Spleen (tissue), 11 donors: ENCODE data around the gene FGF8. TPM values are rescaled to one million over a fixed set of nuclear protein-coding genes. Genes with fewer than 3 reads are reported as not detected.

ENCODE experiments used
- DNase-seq: peaks from one replicate; pipeline ENCODE4 v3.0.0-alpha.2; 2020
- H3K27ac ChIP-seq, 8 donors: fragments of 200-600 bp; sonication (generic) in 7 of 8; 1 replicate in 4 of 8; 2 replicates in 4 of 8; pipeline versions ENCODE4 v1.5.0 to v1.8.0; 2016 to 2021; ENCODE audit warnings: inconsistent platforms in 4 of 8, mild to moderate bottlenecking in 4 of 8, moderate library complexity in 1 of 8
- H3K27me3 ChIP-seq, 7 donors: fragments of 200-600 bp; sonication (generic) in 6 of 7; replicated peaks in 1 of 7; 1 replicate in 4 of 7; 2 replicates in 3 of 7; pipeline versions ENCODE4 v1.5.0 to v1.8.0; 2016 to 2021; ENCODE audit warnings: inconsistent platforms in 3 of 7, mild to moderate bottlenecking in 1 of 7
- H3K36me3 ChIP-seq, 6 donors: fragments of 200-600 bp; sonication (generic) in 5 of 6; 1 replicate in 4 of 6; 2 replicates in 2 of 6; pipeline versions ENCODE4 v1.5.0 to v1.8.0; 2016 to 2021; ENCODE audit warnings: inconsistent platforms in 2 of 6
- H3K4me1 ChIP-seq, 6 donors: fragments of 200-600 bp; sonication (generic) in 5 of 6; 1 replicate in 3 of 6; 2 replicates in 3 of 6; pipeline versions ENCODE4 v1.5.0 to v1.8.0; 2016 to 2021; ENCODE audit warnings: inconsistent platforms in 3 of 6
- H3K4me3 ChIP-seq, 8 donors: fragments of 200-600 bp; sonication (generic) in 7 of 8; 1 replicate in 4 of 8; 2 replicates in 4 of 8; pipeline versions ENCODE4 v1.5.0 to v1.8.0; 2016 to 2021; ENCODE audit warnings: inconsistent platforms in 4 of 8, mild to moderate bottlenecking in 4 of 8, moderate library complexity in 2 of 8
- H3K9me3 ChIP-seq, 8 donors: fragments of 200-600 bp; sonication (generic) in 7 of 8; 1 replicate in 4 of 8; 2 replicates in 4 of 8; pipeline versions ENCODE4 v1.5.0 to v1.8.0; 2016 to 2021; ENCODE audit warnings: inconsistent platforms in 4 of 8
- POLR2A ChIP-seq, 3 donors: fragments of 450-650 bp; IDR thresholded peaks; one replicate each; pipeline ENCODE4 v1.5.1; 2017; ENCODE audit warnings: antibody characterized with exemption in 3 of 3, mild to moderate bottlenecking in 1 of 3
- POLR2AphosphoS5 ChIP-seq, 3 donors: sonication (generic); formaldehyde crosslinking; IDR thresholded peaks; one replicate each; pipeline ENCODE4 v1.5.1; 2017; ENCODE audit warnings: antibody characterized with exemption in 3 of 3
- WGBS, 5 donors: extraction: QIAGEN DNeasy Blood & Tissue Kit in 3 of 5; methylation state at CpG; one replicate each; pipeline versions ENCODE4 v1.1.5 to v1.1.7; 2013 to 2018; 5-methylcytosine and 5-hydroxymethylcytosine counted together
- intact Hi-C: fragments of 100-400 bp; cut with DNase I; formaldehyde crosslinking; loops from one replicate; pipeline ENCODE4 v1.15.0; 2023; ENCODE audit warnings: low total_unique reads
- polyA plus RNA-seq, 3 donors: library from polyadenylated mRNA; stranded (reverse); fragments of 200-250 nt; gene quantifications; one replicate each; pipeline ENCODE4 v1.2.1, GENCODE V29; 2013
- total RNA-seq, 7 donors: library from RNA; depleted of rRNA in 3 of 7; stranded (reverse); fragments of >200 nt in 3 of 7; fragmentation: NEBNext Ultra II Directional in 4 of 7; extraction: Animal tissue kit (Norgen Biotek cat#: 25700) in 4 of 7; gene quantifications; one replicate each; pipeline versions ENCODE4 v1.1.0 to v1.2.1, GENCODE V29; 2016 to 2021
- TF ChIP-seq, protein P1 (sequence below), 11 experiments: fragments of 200-600 bp in 7 of 11; fragments of 450-650 bp in 4 of 11; sonication (generic) in 4 of 11; IDR thresholded peaks in 8 of 11; conservative IDR thresholded peaks in 3 of 11; 1 replicate in 7 of 11; 2 replicates in 4 of 11; pipeline versions ENCODE4 v1.4.0 to v1.8.0; 2016 to 2021; ENCODE audit warnings: antibody characterized with exemption in 11 of 11, inconsistent platforms in 4 of 11, mild to moderate bottlenecking in 1 of 11
- donor health status: healthy with polysubstance abuse.
- donor health status: DM: no; HTN: no; CAD: no; lungs with moderate emphysema.
- donor health status: DM: no; HTN: no; CAD: no.
- donor health status: Bipolar disorder and iron deficiency.
- donor health status: healthy.
- donor health status: DM: no; HTN: no; CAD: no.
- donor health status: DM: yes; HTN: yes; CAD: no.

Gene FGF8
- total and polyA plus RNA-seq, 10 donors, result 0.11 TPM; not detected in 8

DNA sequence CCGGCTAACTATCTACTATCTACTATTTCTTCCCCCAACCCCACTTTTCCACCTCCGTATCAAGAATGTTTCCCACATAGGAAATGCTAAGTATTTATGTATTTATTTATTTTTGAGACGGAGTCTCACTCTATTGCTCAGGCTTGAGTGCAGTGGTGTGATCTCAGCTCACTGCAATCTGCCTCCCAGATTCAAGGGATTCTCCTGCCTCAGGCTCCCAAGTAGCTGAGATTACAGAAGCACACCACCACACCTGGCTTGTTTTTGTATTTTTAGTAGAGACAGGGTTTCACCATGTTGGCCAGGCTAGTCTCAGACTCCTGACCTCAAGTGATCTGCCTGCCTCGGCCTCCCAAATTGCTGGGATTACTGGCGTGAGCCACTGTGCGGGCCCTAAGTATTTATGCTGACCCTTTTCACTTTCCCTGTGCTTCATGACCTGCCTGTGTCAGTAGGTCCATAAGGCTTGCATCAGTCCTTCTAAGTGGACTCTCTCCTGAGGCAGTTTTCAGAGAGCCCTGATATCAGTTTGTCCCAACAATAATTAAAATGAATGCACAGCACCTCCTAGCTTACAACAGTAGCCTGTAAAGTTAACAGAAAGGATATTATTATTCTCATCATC lies 55.2 kb downstream of the FGF8 start:
- no peaks in the 10 kb centered on the region for H3K9me3 ChIP-seq
- H3K27ac ChIP-seq, result no peak overlapping the region
- no peak overlapping the region for H3K4me3 ChIP-seq
- 87 to 93% (median 91%) methylated on average over 6 of the region's 6 CpGs for WGBS, 5 donors
- no peaks in the 10 kb centered on the region for H3K36me3 ChIP-seq
- DNase-seq, result no peak
- no peaks in the 10 kb centered on the region for H3K4me1 ChIP-seq
- intact Hi-C loops, result no loop called here
- TF ChIP-seq POLR2A (IDR thresholded peaks at IDR 0.05) (no peak), POLR2AphosphoS5 (IDR thresholded peaks at IDR 0.05) (no peak)
- TF ChIP-seq, protein P1, sequence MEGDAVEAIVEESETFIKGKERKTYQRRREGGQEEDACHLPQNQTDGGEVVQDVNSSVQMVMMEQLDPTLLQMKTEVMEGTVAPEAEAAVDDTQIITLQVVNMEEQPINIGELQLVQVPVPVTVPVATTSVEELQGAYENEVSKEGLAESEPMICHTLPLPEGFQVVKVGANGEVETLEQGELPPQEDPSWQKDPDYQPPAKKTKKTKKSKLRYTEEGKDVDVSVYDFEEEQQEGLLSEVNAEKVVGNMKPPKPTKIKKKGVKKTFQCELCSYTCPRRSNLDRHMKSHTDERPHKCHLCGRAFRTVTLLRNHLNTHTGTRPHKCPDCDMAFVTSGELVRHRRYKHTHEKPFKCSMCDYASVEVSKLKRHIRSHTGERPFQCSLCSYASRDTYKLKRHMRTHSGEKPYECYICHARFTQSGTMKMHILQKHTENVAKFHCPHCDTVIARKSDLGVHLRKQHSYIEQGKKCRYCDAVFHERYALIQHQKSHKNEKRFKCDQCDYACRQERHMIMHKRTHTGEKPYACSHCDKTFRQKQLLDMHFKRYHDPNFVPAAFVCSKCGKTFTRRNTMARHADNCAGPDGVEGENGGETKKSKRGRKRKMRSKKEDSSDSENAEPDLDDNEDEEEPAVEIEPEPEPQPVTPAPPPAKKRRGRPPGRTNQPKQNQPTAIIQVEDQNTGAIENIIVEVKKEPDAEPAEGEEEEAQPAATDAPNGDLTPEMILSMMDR (IDR thresholded peaks at IDR 0.05 in 8 of 11, conservative IDR thresholded peaks at IDR 0.05 in 3 of 11), result no peak
- peaks cover 0 to 2% (median 0%) of the 10 kb centered on the region in 7 donors for H3K27me3 ChIP-seq

Other genes starting within 250 kb of the FGF8 start
- 10 to 100 TPM; 27.6 to 36.7 (median 28.9) TPM for gene POLL, start 187.9 kb downstream of the FGF8 start, total RNA-seq
- 10 to 100 TPM; 22.3 to 40.3 (median 39.0) TPM for gene POLL, start 187.9 kb downstream of the FGF8 start, polyA plus RNA-seq
- gene DPCD, start 187.8 kb downstream of the FGF8 start, total RNA-seq, result 1 to 10 TPM; 3.2 to 9.6 (median 5.4) TPM
- gene DPCD, start 187.8 kb downstream of the FGF8 start, polyA plus RNA-seq, result 1 to 10 TPM; 3.2 to 4.5 (median 4.4) TPM
- gene FBXW4, start 80.9 kb downstream of the FGF8 start, total RNA-seq, result 10 to 100 TPM; 51.1 to 78.1 (median 64.3) TPM
- gene FBXW4, start 80.9 kb downstream of the FGF8 start, polyA plus RNA-seq, result 10 to 100 TPM; 24.1 to 38.6 (median 31.7) TPM
- 10 to 100 TPM; 16.8 to 46.9 (median 24.6) TPM for gene NPM3, start 7.3 kb upstream of the FGF8 start, total RNA-seq
- 10 to 100 TPM; 33.5 to 54.6 (median 44.2) TPM for gene NPM3, start 7.3 kb upstream of the FGF8 start, polyA plus RNA-seq
- 100 to 1,000 TPM; 143 to 234 (median 172) TPM for gene OGA, start 42.3 kb upstream of the FGF8 start, total RNA-seq
- 10 to 100 TPM; 65.7 to 87.0 (median 68.3) TPM for gene OGA, start 42.3 kb upstream of the FGF8 start, polyA plus RNA-seq
- gene KCNIP2, start 67.7 kb upstream of the FGF8 start, total RNA-seq, result 1 to 10 TPM; 4.2 to 8.6 (median 6.5) TPM
- gene KCNIP2, start 67.7 kb upstream of the FGF8 start, polyA plus RNA-seq, result 1 to 10 TPM in 2 of 3 donors, under 1 TPM in 1; 1.00 to 1.7 (median 1.3) TPM